NCI-H2227 (cell line): ENCODE results near the gene SMC3.
A peak's percentile ranks its signal among the peaks of the same experiment; 100 is the strongest.
"Not testable (repeated sequence)": the region's sequence is repeated elsewhere in the genome, so short reads cannot be mapped to it uniquely, and the experiment has no call there.

Source experiments
- DNase-seq: peaks from one replicate; lab custom pipeline; 2025; ENCODE audit not compliant: unreplicated experiment; lab: John Stamatoyannopoulos, UW

The SMC3 gene

GRCh38 chr10:110620398-110620719 lies 52.9 kb downstream of the SMC3 start:
- no peak for DNase-seq

GRCh38 chr10:110623316-110623715 lies 55.8 kb downstream of the SMC3 start:
- DNase-seq: not testable (repeated sequence)

DNA sequence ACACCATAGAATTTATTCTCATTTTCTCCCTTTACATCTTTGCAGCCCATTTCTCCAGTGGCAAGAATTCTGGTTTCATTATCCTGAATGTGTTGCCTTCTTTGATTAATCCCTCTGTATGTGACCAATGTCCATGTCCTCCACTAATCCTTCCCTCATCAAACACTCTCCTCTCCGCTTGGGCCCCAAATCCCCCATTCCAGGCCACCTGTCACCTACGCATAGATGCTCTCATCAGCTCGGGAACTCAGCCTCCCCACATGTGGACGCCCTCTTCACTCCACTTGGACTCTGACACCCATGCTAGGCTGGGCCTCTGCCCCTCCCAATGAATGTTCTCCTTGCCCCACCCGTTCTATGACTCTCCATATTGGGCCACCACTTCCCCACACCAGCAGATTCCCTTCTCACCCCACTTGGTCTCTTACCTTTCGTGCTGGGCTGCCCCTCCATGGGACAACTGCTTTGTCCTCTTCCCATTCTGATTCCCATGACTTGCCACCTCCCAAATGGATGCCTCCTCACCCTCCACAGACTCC lies 57.9 kb downstream of the SMC3 start:
- no peak for DNase-seq

GRCh38 chr10:110625951-110626855 lies 58.7 kb downstream of the SMC3 start:
- DNase-seq: no peak

DNA sequence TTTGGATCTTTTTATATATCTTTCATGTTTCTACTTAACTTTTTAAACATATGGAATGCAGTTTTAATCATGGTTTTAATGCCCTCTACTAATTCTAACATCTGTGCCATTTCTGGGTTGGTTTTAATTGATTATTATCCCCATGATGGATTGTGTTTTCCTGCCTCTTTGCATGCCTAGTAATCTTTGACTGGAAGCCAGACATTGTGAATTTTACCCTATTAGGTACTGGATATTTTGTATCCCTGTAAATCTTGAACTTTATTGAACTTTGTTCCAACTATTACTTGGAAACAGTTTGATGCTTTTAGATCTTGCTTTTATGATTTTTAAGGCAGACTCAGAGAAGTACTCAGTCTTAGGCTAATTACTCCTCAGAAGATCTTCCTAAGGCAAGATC lies 60.7 kb downstream of the SMC3 start:
- no peak for DNase-seq

GRCh38 chr10:110629680-110630191 lies 62.2 kb downstream of the SMC3 start:
- no peak for DNase-seq

DNA sequence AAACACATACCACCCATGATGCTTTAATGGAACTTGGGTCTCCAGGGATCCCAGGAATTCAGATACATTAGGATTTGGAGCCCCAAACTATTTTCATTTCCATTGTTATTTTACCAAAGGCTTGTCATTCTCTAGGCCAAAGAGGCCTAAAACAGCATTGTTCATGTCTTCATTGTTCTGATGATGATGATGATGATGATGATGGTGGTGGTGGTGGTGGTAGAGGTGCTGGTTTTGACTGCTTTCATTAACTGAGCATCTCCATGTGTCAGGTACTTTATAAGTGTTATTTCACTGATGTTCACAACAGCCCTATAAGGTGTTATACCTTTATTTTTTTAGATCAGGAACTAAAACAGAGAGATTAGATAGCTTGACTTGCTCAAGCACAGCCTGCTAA lies 64.4 kb downstream of the SMC3 start:
- DNase-seq: no peak

DNA sequence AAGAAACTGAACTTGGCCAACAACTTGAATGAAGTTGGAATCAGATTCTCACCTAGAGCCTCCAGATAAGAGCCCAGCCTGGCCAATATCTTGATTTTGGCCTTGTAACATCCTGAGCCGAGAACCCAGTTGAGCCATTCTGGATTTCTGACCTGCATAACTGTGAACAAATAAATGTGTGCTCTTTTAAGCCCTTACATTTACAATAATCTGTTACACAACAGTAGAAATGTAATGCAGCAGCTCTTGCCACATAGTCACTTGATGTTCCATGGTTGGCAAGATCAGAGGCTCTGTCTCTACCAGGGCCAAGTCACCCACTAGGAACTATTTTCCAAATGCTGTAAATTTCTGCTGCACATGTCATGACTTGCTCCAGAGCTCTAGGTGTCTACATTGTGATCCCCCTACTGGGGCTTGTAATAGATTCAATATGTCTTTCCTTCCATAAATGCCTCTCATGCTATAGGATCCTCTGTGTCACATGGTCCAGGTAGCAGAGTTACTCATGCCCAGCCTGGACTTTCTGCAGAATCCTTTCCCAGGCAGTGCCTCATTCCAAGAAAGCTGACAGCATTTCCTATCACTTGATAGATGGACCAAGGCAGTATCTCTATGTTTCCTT lies 65.2 kb downstream of the SMC3 start:
- DNase-seq: no peak

DNA sequence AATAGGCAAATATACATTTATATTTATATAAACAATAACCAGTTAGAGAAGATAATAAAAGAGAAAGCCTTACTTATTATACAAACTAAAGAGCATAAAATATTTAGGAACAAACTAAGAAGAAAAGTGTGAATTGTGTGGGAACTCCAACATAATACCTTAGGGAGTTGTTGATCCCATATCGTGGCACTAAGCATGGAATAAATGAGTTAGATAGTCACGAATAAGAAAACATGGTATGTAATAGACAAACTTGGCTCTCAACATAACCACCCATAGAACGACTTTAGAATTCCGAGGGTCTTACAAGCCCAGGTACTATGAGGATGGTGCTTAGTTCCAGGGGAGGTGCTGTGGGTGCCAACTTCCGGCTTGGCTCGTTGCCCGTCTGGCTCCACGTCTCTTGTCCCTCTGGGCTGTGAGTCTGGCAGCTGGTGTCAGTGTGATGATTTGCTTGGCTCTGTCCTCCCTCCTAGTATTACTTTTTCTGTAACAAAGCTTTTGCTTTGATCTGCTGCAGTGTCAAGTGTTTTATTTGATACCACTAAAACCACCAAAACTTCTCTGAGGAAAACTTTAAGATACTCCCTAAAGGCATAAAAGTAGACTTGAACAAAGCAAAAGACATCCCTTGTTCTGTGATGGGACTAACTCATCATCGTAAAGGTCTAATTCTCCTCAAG lies 67.2 kb downstream of the SMC3 start:
- no peak for DNase-seq

GRCh38 chr10:110636572-110636931 lies 69.1 kb downstream of the SMC3 start:
- no peak for DNase-seq

GRCh38 chr10:110636932-110637557 lies 69.5 kb downstream of the SMC3 start:
- DNase-seq: no peak

- DNase-seq: no peak
These were observed 70.1 kb downstream of the SMC3 start for GRCh38 chr10:110637558-110638053.

DNA sequence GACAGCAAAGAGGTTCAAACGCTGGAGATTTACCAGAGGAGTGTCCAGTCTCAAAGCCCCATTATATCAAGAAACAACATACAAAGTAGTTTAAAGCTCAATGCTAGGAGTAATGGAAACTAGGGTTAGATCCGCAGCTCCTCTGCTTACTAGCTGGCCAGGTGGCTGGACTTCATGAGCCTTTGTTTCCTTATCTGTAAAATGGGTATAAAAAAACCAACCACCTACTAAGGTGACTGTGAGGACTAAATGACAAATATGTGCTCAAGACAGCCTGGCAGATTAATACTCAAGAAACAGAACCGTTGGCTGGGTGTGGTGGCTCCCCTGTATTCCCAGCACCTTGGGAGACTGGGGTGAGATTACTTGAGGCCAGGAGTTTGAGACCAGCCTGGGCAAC lies 70.8 kb downstream of the SMC3 start:
- no peak for DNase-seq

DNA sequence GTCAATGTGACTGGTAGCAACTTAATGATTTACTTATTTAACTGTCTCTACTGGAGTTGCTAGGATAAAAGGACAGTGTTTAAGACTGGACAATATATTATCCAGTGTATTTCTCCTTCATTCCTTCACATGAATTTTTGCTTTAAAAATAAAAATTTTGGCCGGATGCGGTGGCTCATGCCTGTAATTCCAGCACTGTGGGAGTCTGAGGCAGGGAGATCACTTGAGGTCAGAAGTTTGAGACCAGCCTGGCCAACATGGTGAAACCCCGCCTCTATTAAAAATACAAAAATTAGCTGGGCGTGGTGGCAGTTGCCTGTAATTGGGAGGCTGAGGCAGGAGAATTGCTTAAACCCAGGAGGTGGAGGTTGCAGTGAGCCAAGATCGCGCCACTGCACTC lies 71.6 kb downstream of the SMC3 start:
- not testable (repeated sequence) for DNase-seq

DNA sequence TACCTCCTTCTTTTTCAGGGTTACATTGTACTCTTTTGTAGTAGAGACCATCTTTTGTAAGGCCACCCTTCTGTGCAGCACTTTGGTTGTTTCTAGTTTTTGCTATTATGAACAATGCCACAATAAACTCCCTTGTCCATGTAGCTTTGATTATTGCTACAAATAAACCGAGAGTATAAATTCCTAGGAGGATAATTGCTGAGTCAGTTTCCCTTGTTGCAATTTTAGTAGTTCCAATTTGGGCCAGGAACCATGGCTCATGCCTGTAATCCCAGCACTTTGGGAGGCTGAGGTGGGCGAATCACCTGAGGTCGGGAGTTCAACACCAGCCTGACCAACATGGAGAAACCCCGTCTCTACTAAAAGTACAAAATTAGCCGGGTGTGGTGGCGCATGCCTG lies 72.4 kb downstream of the SMC3 start:
- DNase-seq: not testable (repeated sequence)

- peak; percentile 87 for DNase-seq
These were observed 73.8 kb downstream of the SMC3 start for GRCh38 chr10:110641256-110641655.

DNA sequence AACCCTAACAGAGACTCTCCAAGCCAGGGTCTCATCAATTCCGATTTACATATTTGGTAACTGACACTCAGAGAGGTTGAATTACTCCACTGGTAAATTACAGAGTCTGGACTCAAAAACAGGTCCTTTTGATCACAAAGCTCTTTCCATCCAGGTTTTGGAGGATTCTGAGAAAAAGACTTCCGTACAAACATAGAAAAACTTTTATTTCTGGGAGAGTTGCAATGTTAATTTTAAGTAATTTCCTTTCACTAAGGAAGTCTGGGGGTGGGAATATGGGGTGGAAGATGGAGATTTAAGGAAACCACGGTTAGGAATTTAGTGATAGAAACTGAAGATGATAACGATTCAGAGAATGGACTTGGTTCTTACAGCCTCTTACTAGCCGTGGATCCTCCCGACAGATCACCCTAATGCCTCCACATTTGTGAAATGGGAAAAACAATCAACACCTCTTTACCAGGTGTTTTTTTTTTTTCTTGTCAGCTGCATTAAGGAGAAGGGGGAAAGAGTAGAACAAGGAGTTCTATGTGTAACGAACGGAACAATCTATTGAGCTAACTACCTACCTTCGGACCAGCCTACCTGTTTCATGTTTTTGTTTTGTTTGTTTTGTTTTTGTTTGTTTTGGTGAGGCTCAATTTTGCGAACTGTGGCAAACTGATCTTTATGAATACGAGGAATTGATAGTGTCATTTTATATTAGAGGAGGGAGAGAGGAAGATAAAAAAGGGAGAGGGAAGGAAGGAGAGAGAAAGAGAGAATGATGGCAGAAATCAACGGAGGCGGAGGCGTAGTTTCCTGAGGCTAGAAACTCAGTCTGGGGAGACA lies 74.9 kb downstream of the SMC3 start:
- no peak for DNase-seq

GRCh38 chr10:110643035-110643652 lies 75.6 kb downstream of the SMC3 start:
- peak; percentile 54 for DNase-seq
